ENCODE data around the gene SLC39A5. TPM values are rescaled to one million over a fixed set of nuclear protein-coding genes. Genes with fewer than 3 reads are reported as not detected.

SLC39A5 gene, protein sequence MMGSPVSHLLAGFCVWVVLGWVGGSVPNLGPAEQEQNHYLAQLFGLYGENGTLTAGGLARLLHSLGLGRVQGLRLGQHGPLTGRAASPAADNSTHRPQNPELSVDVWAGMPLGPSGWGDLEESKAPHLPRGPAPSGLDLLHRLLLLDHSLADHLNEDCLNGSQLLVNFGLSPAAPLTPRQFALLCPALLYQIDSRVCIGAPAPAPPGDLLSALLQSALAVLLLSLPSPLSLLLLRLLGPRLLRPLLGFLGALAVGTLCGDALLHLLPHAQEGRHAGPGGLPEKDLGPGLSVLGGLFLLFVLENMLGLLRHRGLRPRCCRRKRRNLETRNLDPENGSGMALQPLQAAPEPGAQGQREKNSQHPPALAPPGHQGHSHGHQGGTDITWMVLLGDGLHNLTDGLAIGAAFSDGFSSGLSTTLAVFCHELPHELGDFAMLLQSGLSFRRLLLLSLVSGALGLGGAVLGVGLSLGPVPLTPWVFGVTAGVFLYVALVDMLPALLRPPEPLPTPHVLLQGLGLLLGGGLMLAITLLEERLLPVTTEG
- 0.85 TPM in 1 of 2 replicates, not detected in the other for total RNA-seq

DNA sequence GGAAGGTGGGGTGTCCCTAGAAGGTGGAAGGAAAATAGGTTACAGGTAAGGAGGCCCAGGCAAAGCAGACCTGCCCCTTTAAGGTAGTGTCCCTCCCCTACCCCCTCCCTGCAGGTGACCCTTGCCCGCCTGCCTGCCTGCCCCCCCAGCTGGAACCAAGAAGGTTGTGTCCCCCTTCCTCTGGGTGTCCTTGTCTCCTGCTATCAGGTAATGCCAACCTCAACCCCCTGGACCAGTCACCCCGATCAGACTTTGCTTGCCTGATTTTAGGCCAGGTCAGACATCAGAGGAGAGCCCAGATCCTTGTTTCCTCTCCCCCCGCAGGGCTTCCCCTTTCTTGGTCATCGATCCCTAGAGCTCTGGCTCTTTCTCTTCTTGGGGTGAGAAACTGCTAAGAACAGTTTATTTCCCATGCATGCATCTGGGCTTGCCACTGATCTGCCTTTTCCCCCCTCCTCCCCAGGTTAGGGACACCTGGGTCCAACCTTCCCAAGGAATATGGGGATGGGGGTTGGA is at the start of gene SLC39A5:
TSS of gene SLC39A5 (plus strand) at position 136 of the 516 bp plus-strand sequence. CDS start 1,224 bp downstream, outside the sequence.

DNA sequence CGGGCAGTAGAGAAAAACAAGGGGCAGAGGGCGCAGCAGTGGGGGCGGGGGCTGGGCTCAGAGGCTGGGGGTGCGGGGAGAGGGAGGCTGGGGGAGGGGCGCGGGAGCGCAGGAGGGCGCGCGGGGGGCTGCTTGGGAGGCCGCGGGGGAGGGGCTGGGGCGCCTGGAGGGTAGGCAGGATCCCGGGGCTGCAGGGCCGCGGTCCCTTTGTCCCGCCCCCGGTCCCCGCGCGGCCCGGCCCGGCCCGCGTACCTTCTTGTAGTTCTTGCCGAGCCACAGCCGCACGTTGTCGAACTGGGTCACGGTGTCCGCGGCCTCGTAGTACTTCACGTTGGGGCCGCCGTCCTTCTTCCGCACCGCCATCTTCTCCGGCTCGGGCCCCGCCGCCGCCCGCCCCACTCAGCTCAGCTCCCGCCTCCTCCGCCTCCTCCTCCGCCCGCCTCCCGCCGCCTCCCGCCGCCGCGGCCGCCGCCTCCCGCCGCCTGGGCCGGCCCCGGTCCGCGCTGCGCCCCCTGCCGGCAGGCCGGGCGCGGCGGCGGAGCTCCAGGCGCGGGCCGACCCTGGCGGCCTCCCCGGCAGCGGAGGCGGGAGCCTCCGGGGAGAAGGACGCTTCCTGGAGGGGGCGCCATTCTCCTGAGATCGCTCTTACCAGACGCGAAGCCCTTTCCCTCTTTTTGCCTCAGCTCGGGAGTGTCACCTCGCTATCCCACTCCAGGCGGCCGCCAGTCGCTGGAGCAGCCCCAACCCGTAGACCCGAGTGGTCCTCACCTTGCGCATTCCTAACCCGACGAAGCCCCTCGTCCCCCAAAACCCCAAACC is 40.5 kb upstream of the SLC39A5 start, which contains the start of gene SMARCC2:
TSS of gene SMARCC2 (minus strand) at position 385 of the 819 bp plus-strand sequence. CDS start at position 363, 22 bp downstream.

DNA sequence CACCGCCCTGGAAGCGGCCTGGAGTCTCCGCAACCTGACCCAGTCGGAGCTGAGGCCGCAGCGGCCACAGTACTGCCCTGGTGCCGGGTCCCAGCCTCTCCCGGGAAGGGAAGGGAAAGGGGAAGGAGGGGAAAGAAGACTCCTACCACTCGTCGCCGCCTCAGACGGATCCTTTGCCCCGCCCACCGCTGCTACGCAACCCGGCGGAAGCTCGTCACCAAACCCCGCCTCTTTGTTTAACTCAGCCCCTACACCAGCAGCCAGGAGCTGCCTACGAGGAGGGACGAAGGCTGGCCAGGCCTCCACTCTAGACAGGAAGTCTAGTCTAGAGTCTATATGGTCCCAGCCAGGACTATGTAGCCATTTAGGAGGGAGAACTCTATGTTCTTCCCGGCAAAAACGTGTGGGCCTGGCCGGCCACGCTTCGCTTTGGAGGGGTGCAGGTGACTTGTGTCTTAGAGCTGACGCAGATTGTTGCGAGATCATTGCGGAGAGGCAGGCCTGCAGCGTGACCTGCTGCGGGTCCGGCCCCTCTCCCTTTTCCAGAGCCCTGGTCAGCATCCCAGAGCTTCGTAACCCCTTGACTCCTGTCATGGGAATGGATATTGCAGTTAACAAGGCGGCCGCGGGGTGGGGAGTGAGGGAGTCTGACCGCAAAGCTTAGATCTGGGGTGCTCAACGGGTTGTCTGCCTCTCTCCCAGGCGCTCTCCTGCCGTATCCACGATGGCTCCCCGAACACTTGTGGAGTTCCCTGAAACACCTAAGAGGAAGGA is 7.9 kb upstream of the SLC39A5 start, which contains the start of gene RNF41:
TSS of gene RNF41 (minus strand) at position 166 of the 774 bp plus-strand sequence. CDS start 7,875 bp downstream, outside the sequence.

DNA sequence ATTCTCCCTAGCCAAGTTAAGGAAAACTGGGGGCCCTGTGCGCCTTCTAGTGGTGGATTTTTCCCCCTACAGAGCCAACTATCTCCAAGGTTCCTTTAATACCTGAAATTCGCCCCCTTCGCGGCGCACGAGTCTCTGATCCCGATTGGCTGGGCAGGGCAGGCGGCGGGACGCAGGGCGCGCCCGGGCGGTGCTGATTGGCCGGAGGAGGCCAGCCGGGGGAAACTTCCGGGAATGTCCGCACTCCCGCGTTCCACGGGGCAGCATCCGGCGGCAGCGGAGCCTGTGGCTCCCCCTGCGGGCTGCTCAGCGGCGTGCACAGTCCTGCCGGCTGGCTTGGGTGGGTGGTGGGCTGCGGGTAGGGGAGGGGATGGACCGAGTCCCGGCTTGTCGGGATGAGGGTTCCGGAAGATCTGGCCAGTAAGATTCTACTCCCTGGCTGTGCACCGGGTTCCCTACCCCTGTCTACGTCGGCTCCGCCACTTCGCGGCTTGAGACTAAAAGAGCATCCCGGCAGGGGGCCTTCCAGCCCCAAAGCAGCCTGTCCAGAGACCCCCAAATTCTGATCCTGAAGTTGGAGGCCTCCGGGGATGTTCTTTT is 5.6 kb upstream of the SLC39A5 start, which contains the start of gene NABP2:
TSS of gene NABP2 (plus strand) at position 241 of the 600 bp plus-strand sequence. CDS start 515 bp downstream, outside the sequence.

DNA sequence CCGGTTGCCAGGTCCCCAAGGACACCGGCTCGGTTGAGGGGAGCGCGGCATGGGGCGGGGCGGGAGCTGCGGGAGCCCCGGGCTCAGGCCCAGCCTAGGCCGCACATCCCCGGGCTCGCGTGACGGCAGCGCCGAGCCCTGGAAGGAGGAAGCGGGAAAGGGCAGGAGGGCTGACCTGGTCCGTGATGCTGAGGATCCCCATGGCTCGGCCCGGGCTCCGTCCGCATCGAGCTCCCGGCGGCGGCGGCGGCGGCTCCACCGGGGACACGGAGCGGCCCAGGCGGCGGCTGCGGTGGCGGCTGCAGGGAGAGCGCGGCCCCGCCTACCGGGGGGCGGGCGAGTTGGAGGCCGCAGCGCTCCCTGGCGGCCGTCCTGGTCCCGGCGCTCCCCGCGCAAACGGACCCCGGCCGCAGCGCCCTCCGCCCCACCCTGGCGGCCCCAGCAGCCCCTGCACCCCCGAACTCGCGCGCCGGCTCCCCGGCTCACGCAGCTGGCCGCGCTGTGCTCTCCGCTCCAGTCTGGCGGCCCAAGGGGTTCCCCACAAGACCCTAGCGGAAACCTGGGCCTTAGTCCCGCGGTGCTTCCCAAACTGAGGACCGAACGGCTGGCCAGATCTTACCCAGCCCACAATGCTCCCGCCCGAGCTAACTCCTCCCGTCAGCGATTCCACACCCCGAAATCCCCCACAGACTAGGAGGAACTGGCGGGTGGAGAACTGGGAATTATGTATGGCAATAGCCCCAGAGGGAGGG is 28.4 kb downstream of the SLC39A5 start, which contains the start of gene ANKRD52:
TSS of gene ANKRD52 (minus strand) at position 317 of the 752 bp plus-strand sequence. CDS start at position 202, 115 bp downstream.

DNA sequence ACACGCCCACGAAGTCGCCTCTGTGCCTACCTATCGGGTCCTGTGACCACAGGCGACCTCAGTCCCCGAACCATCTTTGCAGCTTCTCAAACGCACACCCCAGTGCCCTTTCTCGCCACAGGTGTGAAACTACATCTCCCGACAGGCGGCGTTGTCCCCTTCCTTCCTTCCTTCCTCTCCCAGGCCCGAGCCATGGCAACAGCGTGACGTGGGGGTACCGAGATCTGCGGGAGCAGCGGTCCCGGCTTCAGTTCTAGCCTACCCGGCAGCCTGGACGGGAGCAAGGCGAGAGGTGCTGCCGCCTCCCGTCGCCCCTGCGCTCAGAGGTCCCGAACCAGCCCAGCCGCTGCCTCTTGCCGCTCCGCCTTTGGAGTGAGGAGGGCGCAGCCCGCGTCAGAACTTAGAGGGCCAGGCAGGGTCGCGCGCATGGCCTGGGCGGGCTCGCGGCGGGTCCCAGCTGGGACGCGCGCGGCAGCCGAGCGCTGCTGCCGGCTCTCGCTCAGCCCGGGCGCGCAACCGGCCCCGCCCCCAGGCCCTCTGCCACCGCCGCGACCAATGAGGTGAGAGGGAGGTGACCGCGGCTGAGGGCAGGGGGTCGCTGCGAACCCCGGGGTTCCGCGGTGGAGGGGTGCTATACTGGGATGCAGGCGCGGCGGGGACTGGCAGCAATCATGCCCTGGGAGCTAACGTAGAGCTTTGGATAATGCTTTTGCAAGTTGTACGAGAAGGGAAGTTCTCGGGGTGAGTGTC is 37.0 kb downstream of the SLC39A5 start, which contains the start of gene COQ10A:
TSS of gene COQ10A (plus strand) at position 250 of the 750 bp plus-strand sequence. CDS start at position 427, 177 bp downstream.

Other genes with a start within 250 kb of the SLC39A5 start
- 10.1 and 10.4 TPM in 2 replicates for gene SUOX, start 232.8 kb upstream of the SLC39A5 start, total RNA-seq
- 0.58 and 2.0 TPM in 2 replicates for gene IKZF4, start 209.0 kb upstream of the SLC39A5 start, total RNA-seq
- gene RPS26, start 188.1 kb upstream of the SLC39A5 start, total RNA-seq: 664 and 693 TPM in 2 replicates
- gene ERBB3, start 149.9 kb upstream of the SLC39A5 start, total RNA-seq: 0.38 and 0.56 TPM in 2 replicates
- gene PA2G4, start 125.5 kb upstream of the SLC39A5 start, total RNA-seq: 84.0 and 204 TPM in 2 replicates
- gene RPL41, start 113.4 kb upstream of the SLC39A5 start, total RNA-seq: 2,066 and 2,753 TPM in 2 replicates
- gene ZC3H10, start 111.8 kb upstream of the SLC39A5 start, total RNA-seq: 4.0 and 5.6 TPM in 2 replicates
- 303 and 307 TPM in 2 replicates for gene ESYT1, start 101.8 kb upstream of the SLC39A5 start, total RNA-seq
- 35.7 and 60.0 TPM in 2 replicates for gene MYL6B, start 77.5 kb upstream of the SLC39A5 start, total RNA-seq
- gene MYL6, start 71.7 kb upstream of the SLC39A5 start, total RNA-seq: 1,570 and 2,884 TPM in 2 replicates
- gene SMARCC2, start 40.6 kb upstream of the SLC39A5 start, total RNA-seq: 33.0 and 36.0 TPM in 2 replicates
- 99.3 and 165 TPM in 2 replicates for gene RNF41, start 8.1 kb upstream of the SLC39A5 start, total RNA-seq
- 20.9 and 28.8 TPM in 2 replicates for gene NABP2, start 5.7 kb upstream of the SLC39A5 start, total RNA-seq
- gene ANKRD52, start 28.3 kb downstream of the SLC39A5 start, total RNA-seq: 14.7 and 18.0 TPM in 2 replicates
- 3.3 and 5.9 TPM in 2 replicates for gene COQ10A, start 36.9 kb downstream of the SLC39A5 start, total RNA-seq
- 62.9 and 99.7 TPM in 2 replicates for gene CS, start 70.3 kb downstream of the SLC39A5 start, total RNA-seq
- 93.0 and 106 TPM in 2 replicates for gene CNPY2, start 85.9 kb downstream of the SLC39A5 start, total RNA-seq
- gene PAN2, start 103.9 kb downstream of the SLC39A5 start, total RNA-seq: 10.0 and 27.3 TPM in 2 replicates
- gene IL23A, start 108.8 kb downstream of the SLC39A5 start, total RNA-seq: 0.28 and 0.38 TPM in 2 replicates
- 105 and 295 TPM in 2 replicates for gene STAT2, start 130.1 kb downstream of the SLC39A5 start, total RNA-seq
- gene APOF, start 132.8 kb downstream of the SLC39A5 start, total RNA-seq: not detected in 2 replicates
- 4.5 and 33.4 TPM in 2 replicates for gene TIMELESS, start 219.4 kb downstream of the SLC39A5 start, total RNA-seq
- 0.19 TPM in 1 of 2 replicates, not detected in the other for gene MIP, start 224.6 kb downstream of the SLC39A5 start, total RNA-seq
- gene SPRYD4, start 238.5 kb downstream of the SLC39A5 start, total RNA-seq: 1.1 and 1.5 TPM in 2 replicates

Measured in regular cardiac myocyte (primary cell).